ACC112 (cell line): ENCODE measurements around the gene ZSWIM7.
"Not testable (repeated sequence)": the region's sequence is repeated elsewhere in the genome, so short reads cannot be mapped to it uniquely, and the experiment has no call there.

ENCODE experiments used
- H2AFZ ChIP-seq: fragments of 200-600 bp; sonication (generic); one replicate; pipeline ENCODE4 v1.6.0; 2017; ENCODE audit warnings: antibody characterized with exemption, low read length; ENCODE audit not compliant: unreplicated experiment
- H3K27ac ChIP-seq: fragments of 200-600 bp; sonication (generic); 2 replicates; pipeline ENCODE4 v1.5.1; 2014; ENCODE audit warnings: low read depth, mild to moderate bottlenecking, antibody characterized with exemption, low read length, moderate library complexity
- H3K27me3 ChIP-seq: fragments of 200-600 bp; sonication (generic); 2 replicates; pipeline ENCODE4 v1.6.1; 2014; ENCODE audit warnings: mild to moderate bottlenecking, antibody characterized with exemption, low read length, moderate library complexity, mixed read lengths; ENCODE audit not compliant: insufficient read depth
- H3K36me3 ChIP-seq: fragments of 200-600 bp; sonication (generic); 2 replicates; pipeline ENCODE4 v1.6.1; 2016; ENCODE audit warnings: mild to moderate bottlenecking, antibody characterized with exemption, low read length, moderate library complexity, mixed read lengths; ENCODE audit not compliant: insufficient read depth
- H3K4me1 ChIP-seq: fragments of 200-600 bp; sonication (generic); one replicate; pipeline ENCODE4 v1.6.1; 2016; ENCODE audit warnings: low read length, mixed read lengths; ENCODE audit not compliant: insufficient read depth, unreplicated experiment, control insufficient read depth
- H3K4me3 ChIP-seq: fragments of 200-600 bp; sonication (generic); 2 replicates; pipeline ENCODE4 v1.5.1; 2014; ENCODE audit warnings: mild to moderate bottlenecking, low read depth, low read length
- H3K79me2 ChIP-seq: fragments of 200-600 bp; sonication (generic); one replicate; pipeline ENCODE4 v1.6.0; 2016; ENCODE audit warnings: low read length; ENCODE audit not compliant: control insufficient read depth, unreplicated experiment, insufficient read depth

ZSWIM7 gene

DNA sequence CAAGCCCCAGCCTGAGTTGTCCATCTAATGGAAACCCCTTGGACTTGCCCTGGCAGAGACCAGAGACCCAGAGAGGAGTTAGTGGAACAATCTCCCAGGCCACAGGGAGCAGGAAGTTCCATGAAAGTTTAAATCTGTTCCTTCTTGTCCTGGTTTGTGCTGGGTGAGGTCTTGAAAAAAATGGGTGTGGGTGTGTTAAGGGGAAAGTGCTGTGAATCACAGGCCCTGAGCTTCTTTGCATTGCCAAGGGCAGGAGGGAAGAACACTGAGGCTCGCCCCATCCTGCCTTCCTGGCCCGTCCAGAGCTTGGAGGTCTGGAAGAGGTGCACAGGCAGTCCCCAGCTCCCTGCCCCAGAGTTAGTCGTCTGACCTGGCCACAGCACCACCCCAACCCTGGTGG, 52.2 kb downstream of the ZSWIM7 start:
- peak overlapping the region; percentile 97 for H3K4me3 ChIP-seq
- H3K27me3 ChIP-seq, result no peaks in the 10 kb centered on the region
- peaks cover 22% of the 10 kb centered on the region for H3K4me1 ChIP-seq
- H2AFZ ChIP-seq, result no peak overlapping the region
- H3K79me2 ChIP-seq, result peaks cover 61% of the 10 kb centered on the region
- H3K36me3 ChIP-seq, result no peaks in the 10 kb centered on the region; the same call in 1 of the 2 replicates
- peak overlapping the region; percentile 23; the same call in 1 of the 2 replicates for H3K27ac ChIP-seq

- H3K4me1 ChIP-seq, result peaks cover 23% of the 10 kb centered on the region
- no peak overlapping the region for H2AFZ ChIP-seq
- peak overlapping the region; percentile 97 for H3K4me3 ChIP-seq
- H3K79me2 ChIP-seq, result peaks cover 56% of the 10 kb centered on the region
- H3K27me3 ChIP-seq, result no peaks in the 10 kb centered on the region
- H3K36me3 ChIP-seq, result no peaks in the 10 kb centered on the region; the same call in 1 of the 2 replicates
- H3K27ac ChIP-seq, result peak overlapping the region; percentile 62; the same call in 1 of the 2 replicates
Observed at GRCh38 chr17:15946611-15947120, 52.8 kb downstream of the ZSWIM7 start.

DNA sequence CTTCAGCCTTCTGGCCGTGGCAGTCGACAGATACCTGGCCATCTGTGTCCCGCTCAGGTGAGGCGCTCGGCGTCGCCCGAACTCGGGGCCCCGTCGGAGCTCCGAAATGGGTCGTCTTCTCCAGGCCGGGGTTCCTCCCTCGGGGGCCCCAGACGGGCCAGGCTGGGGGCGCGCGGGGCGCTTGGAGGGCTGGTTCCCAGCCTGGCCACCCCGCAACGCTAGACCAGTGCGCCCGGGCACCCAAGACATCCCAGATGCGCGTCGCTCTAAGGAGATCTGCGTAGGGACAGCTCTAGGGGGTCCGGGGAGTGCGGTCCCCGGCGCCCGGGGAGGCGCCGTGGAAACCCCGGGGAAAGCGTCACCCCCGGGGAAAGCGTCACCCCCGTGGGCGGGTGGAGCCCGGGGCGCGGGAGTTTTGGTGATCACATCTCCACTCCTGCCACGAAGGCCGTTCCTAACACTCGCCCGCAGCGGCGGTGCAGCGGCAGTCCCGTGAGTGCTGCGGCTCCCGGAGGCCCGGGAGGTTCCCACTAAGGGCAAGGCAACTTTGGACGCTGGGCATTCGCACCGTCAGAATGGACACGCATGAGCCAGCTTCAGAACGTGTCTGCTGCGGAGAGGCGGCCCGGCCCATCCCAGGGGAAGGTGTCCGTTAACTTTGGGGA, 53.8 kb downstream of the ZSWIM7 start:
- Histone ChIP-seq H3K79me2 (peaks cover 46% of the 10 kb centered on the region), H3K4me3 (peak overlapping the region; percentile 97), H2AFZ (peak overlapping the region; percentile 91), H3K36me3 (no peaks in the 10 kb centered on the region; the same call in 1 of the 2 replicates), H3K27ac (peak overlapping the region; percentile 62; the same call in 1 of the 2 replicates), H3K4me1 (peaks cover 23% of the 10 kb centered on the region), H3K27me3 (no peaks in the 10 kb centered on the region)

GRCh38 chr17:15944759-15945526, 54.6 kb downstream of the ZSWIM7 start, which contains the start of gene ADORA2B:
TSS of gene ADORA2B (plus strand) at chr17:15945130. CDS start at chr17:15945249, 119 bp downstream.
- peak within 1 kb of the TSS; percentile 62 for H3K27ac ChIP-seq
- H3K36me3 ChIP-seq, result no peaks in the 10 kb centered on the region
- no peaks in the 10 kb centered on the region for H3K27me3 ChIP-seq
- H2AFZ ChIP-seq, result peak within 1 kb of the TSS; percentile 91
- H3K4me3 ChIP-seq, result peak within 1 kb of the TSS; percentile 97
- peaks cover 40% of the 10 kb centered on the region for H3K79me2 ChIP-seq
- peaks cover 23% of the 10 kb centered on the region for H3K4me1 ChIP-seq

- H2AFZ ChIP-seq, result peak overlapping the region; percentile 91
- no peaks in the 10 kb centered on the region for H3K36me3 ChIP-seq
- H3K4me1 ChIP-seq, result peaks cover 23% of the 10 kb centered on the region
- H3K79me2 ChIP-seq, result peaks cover 33% of the 10 kb centered on the region
- H3K27ac ChIP-seq, result peak overlapping the region; percentile 62
- peak overlapping the region; percentile 97 for H3K4me3 ChIP-seq
- H3K27me3 ChIP-seq, result no peaks in the 10 kb centered on the region
Observed at GRCh38 chr17:15943971-15944758, 55.3 kb downstream of the ZSWIM7 start.

DNA sequence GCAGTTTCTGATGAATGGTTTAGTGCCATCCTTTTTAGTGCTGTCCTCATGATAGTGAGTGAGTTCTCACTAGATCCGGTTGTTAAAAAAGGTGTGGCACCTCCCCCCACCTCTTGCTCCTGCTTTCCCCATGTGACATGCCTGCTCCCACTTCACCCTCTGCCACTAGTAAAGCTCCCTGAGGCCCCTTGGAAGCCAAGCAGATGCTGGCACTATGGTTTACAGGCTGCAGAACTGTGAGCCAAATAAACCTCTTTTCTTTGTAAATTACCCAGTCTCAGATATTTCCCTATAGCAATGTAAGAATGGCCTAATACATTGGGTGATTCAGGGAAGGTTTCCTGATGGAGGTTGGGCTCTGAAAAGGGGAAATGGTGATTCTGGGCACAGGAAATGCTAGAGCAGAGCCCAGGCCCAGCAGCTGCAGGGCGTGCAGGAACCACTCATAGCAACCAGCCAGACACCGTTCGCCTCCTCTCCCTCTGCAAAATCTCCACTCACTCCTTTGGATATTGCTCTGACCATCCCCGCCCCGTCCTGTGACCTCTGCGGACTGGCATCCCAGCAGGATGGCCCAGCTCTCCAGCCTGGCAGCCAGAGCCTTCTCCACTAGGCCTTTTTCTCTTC, 57.2 kb downstream of the ZSWIM7 start:
- H3K27ac ChIP-seq, result no peak overlapping the region
- H2AFZ ChIP-seq, result no peak overlapping the region
- peaks cover 16% of the 10 kb centered on the region for H3K79me2 ChIP-seq
- no peak overlapping the region for H3K4me3 ChIP-seq
- H3K4me1 ChIP-seq, result peaks cover 16% of the 10 kb centered on the region
- H3K36me3 ChIP-seq, result no peaks in the 10 kb centered on the region
- H3K27me3 ChIP-seq, result no peaks in the 10 kb centered on the region

GRCh38 chr17:15941781-15942180, 57.7 kb downstream of the ZSWIM7 start:
- Histone ChIP-seq H3K4me3 (no peak overlapping the region), H3K36me3 (no peaks in the 10 kb centered on the region), H3K79me2 (peaks cover 10% of the 10 kb centered on the region), H3K27me3 (no peaks in the 10 kb centered on the region), H3K4me1 (peaks cover 10% of the 10 kb centered on the region), H3K27ac (no peak overlapping the region), H2AFZ (no peak overlapping the region)

GRCh38 chr17:15936481-15936880, 63.0 kb downstream of the ZSWIM7 start:
- not testable (repeated sequence) for H3K4me1 ChIP-seq, H3K27me3 ChIP-seq, H3K79me2 ChIP-seq, H3K27ac ChIP-seq, H3K36me3 ChIP-seq, H3K4me3 ChIP-seq, H2AFZ ChIP-seq

GRCh38 chr17:15935891-15936290, 63.6 kb downstream of the ZSWIM7 start:
- Histone ChIP-seq H3K27me3 (no peaks in the 10 kb centered on the region), H3K4me1 (no peaks in the 10 kb centered on the region), H3K36me3 (no peaks in the 10 kb centered on the region), H3K79me2 (no peaks in the 10 kb centered on the region), H3K27ac (no peak overlapping the region), H3K4me3 (no peak overlapping the region), H2AFZ (no peak overlapping the region)

GRCh38 chr17:15934866-15935265, 64.6 kb downstream of the ZSWIM7 start:
- Histone ChIP-seq H3K27ac (no peak overlapping the region), H3K36me3 (no peaks in the 10 kb centered on the region), H3K4me1 (no peaks in the 10 kb centered on the region), H2AFZ (no peak overlapping the region), H3K4me3 (no peak overlapping the region), H3K79me2 (no peaks in the 10 kb centered on the region), H3K27me3 (no peaks in the 10 kb centered on the region)
